HepG2 (cell line): ENCODE results near the gene ZG16. TPM values are rescaled to one million over a fixed set of nuclear protein-coding genes. Genes with fewer than 3 reads are reported as not detected.

Experiments
- AHDC1 ChIP-seq: sonication (generic); formaldehyde crosslinking; IDR thresholded peaks from 2 replicates; pipeline ENCODE4 v1.5.1; 2020; ENCODE audit warnings: mild to moderate bottlenecking, missing genetic modification reagents, borderline replicate concordance
- FOXC1 ChIP-seq: sonication (generic); formaldehyde crosslinking; IDR thresholded peaks from 2 replicates; pipeline ENCODE4 v1.8.0; 2022; ENCODE audit warnings: mild to moderate bottlenecking, missing genetic modification reagents, borderline replicate concordance
- FOXO1 ChIP-seq: sonication (generic); formaldehyde crosslinking; IDR thresholded peaks from 2 replicates; pipeline ENCODE4 v1.4.0; 2020; ENCODE audit warnings: missing genetic modification reagents
- HCFC1 ChIP-seq: fragments of 150-350 bp; IDR thresholded peaks from 2 replicates; pipeline ENCODE4 v1.6.1; 2014; ENCODE audit warnings: low read depth, low read length
- IRF2 ChIP-seq: IDR thresholded peaks from 2 replicates; pipeline ENCODE4 v1.6.1; 2018; ENCODE audit warnings: missing genetic modification reagents, missing compliant biosample characterization
- NAIF1 ChIP-seq: sonication (generic); formaldehyde crosslinking; IDR thresholded peaks from 2 replicates; pipeline ENCODE4 v1.5.0; 2020; ENCODE audit warnings: mild to moderate bottlenecking, missing genetic modification reagents, borderline replicate concordance
- NFE2L2 ChIP-seq: fragments of 150-350 bp; IDR thresholded peaks from 2 replicates; pipeline ENCODE4 v1.6.1; 2014; ENCODE audit warnings: low read length
- PHB2 ChIP-seq: fragments of 450-650 bp; IDR thresholded peaks from 2 replicates; pipeline ENCODE4 v1.6.1; 2018; ENCODE audit not compliant: partially characterized antibody
- RBM39 ChIP-seq: fragments of 200-400 bp; formaldehyde crosslinking; IDR thresholded peaks from one replicate; pipeline ENCODE4 v1.6.1; 2018; ENCODE audit warnings: antibody characterized with exemption, mild to moderate bottlenecking, low read depth, low read length; ENCODE audit not compliant: poor library complexity, severe bottlenecking
- RFX3 ChIP-seq: IDR thresholded peaks from 2 replicates; pipeline ENCODE4 v1.6.1; 2016; ENCODE audit warnings: missing biosample characterization, missing genetic modification reagents
- SETDB1 ChIP-seq: sonication (generic); formaldehyde crosslinking; IDR thresholded peaks from 2 replicates; pipeline ENCODE4 v1.5.1; 2020; ENCODE audit warnings: missing genetic modification reagents, mild to moderate bottlenecking, borderline replicate concordance
- SMYD3 ChIP-seq: sonication (generic); formaldehyde crosslinking; IDR thresholded peaks from 2 replicates; pipeline ENCODE4 v1.8.1; 2023; ENCODE audit warnings: mild to moderate bottlenecking, missing genetic modification reagents
- STAG1 ChIP-seq: sonication (generic); formaldehyde crosslinking; IDR thresholded peaks from 2 replicates; pipeline ENCODE4 v1.4.0; 2020; ENCODE audit warnings: missing genetic modification reagents
- ZBTB42 ChIP-seq: sonication (generic); formaldehyde crosslinking; IDR thresholded peaks from 2 replicates; pipeline ENCODE4 v1.5.0; 2020; ENCODE audit warnings: mild to moderate bottlenecking, missing genetic modification reagents
- ZFP41 ChIP-seq: sonication (generic); formaldehyde crosslinking; IDR thresholded peaks from 2 replicates; pipeline ENCODE4 v1.4.0; 2020; ENCODE audit warnings: mild to moderate bottlenecking, missing genetic modification reagents, borderline replicate concordance
- ZFP62 ChIP-seq: sonication (generic); formaldehyde crosslinking; IDR thresholded peaks from 2 replicates; pipeline ENCODE4 v1.4.0; 2020; ENCODE audit warnings: missing genetic modification reagents
- ZKSCAN5 ChIP-seq: sonication (generic); formaldehyde crosslinking; IDR thresholded peaks from 2 replicates; pipeline ENCODE4 v1.5.1; 2020; ENCODE audit warnings: mild to moderate bottlenecking, missing genetic modification reagents
- ZNF17 ChIP-seq: sonication (generic); formaldehyde crosslinking; IDR thresholded peaks from 2 replicates; pipeline ENCODE4 v1.5.0; 2020; ENCODE audit warnings: mild to moderate bottlenecking, missing genetic modification reagents
- ZNF350 ChIP-seq: sonication (generic); formaldehyde crosslinking; IDR thresholded peaks from 2 replicates; pipeline ENCODE4 v1.4.0; 2020; ENCODE audit warnings: mild to moderate bottlenecking, low read depth, missing genetic modification reagents, borderline replicate concordance
- ZNF530 ChIP-seq: sonication (generic); formaldehyde crosslinking; IDR thresholded peaks from 2 replicates; pipeline ENCODE4 v1.5.0; 2020; ENCODE audit warnings: low read depth, mild to moderate bottlenecking, missing genetic modification reagents
- ZSCAN31 ChIP-seq: sonication (generic); formaldehyde crosslinking; IDR thresholded peaks from 2 replicates; pipeline ENCODE4 v1.5.0; 2020; ENCODE audit warnings: low read depth, mild to moderate bottlenecking, missing genetic modification reagents
- ZUFSP ChIP-seq: sonication (generic); formaldehyde crosslinking; IDR thresholded peaks from 2 replicates; pipeline ENCODE4 v1.9.0; 2021; ENCODE audit warnings: missing genetic modification reagents, mild to moderate bottlenecking, borderline replicate concordance
- polyA plus RNA-seq, 8 experiments: library from polyadenylated mRNA; depleted of rRNA in 3 of 8; stranded (reverse) in 7 of 8; unstranded in 1 of 8; fragments of >200 nt; fragmentation: Illumina TruSeq in 4 of 8; extraction: Trizol in 4 of 8; gene quantifications; 2 replicates each; pipeline versions ENCODE4 v1.2.1 to v1.2.3, GENCODE V29; 2011 to 2016; ENCODE audit warnings: low read depth in 4 of 8, missing spikeins in 1 of 8, mixed read lengths in 1 of 8; ENCODE audit not compliant: insufficient read depth in 1 of 8
- total RNA-seq, 5 experiments: library from RNA; depleted of rRNA; stranded (reverse); fragments of >200 nt; fragmentation: Illumina TruSeq; extraction: Trizol; gene quantifications; 2 replicates each; pipeline ENCODE4 v1.2.3, GENCODE V29; 2016; ENCODE audit warnings: low read depth in 1 of 5
- TF ChIP-seq, protein P1 (sequence below): sonication (generic); formaldehyde crosslinking; IDR thresholded peaks from 2 replicates; pipeline ENCODE4 v1.4.0; 2020; ENCODE audit warnings: mild to moderate bottlenecking, missing genetic modification reagents

ZG16 gene
- total and polyA plus RNA-seq, 2 of the 13 experiments (the other 11 are each of a cell fraction or from before 2014, with no cell fraction given) = 0.04 to 0.07 TPM

GRCh38 chr16:29790183-29790948 is 12.3 kb downstream of the ZG16 start, which contains the start of gene KIF22 (continued):
- TF ChIP-seq NFE2L2 (no peak), ZFP41 (CRISPR knock-in tag) (peak; percentile 85; the same call in 1 of the 2 replicates), SETDB1 (no peak; the same call in 1 of the 2 replicates), FOXC1 (CRISPR knock-in tag) (peak; percentile 81), SMYD3 (CRISPR knock-in tag) (peak; percentile 97; the same call in 1 of the 2 replicates), AHDC1 (peak; percentile 69; the same call in 1 of the 2 replicates), NAIF1 (CRISPR knock-in tag) (peak; percentile 92), RFX3 (CRISPR knock-in tag) (0 out of 2 replicates have a peak, but pooled peaks have one; percentile 38), ZNF17 (CRISPR knock-in tag) (no peak), STAG1 (CRISPR knock-in tag) (peak; percentile 75), ZSCAN31 (CRISPR knock-in tag) (peak; percentile 94), ZNF530 (CRISPR knock-in tag) (no peak), ZUFSP (CRISPR knock-in tag) (no peak), ZKSCAN5 (CRISPR knock-in tag) (peak; percentile 30; the same call in 1 of the 2 replicates), ZFP62 (CRISPR knock-in tag) (no peak), HCFC1 (peak; percentile 70), PHB2 (no peak), IRF2 (CRISPR knock-in tag) (peak; percentile 89), ZNF350 (peak; percentile 94), ZBTB42 (peak; percentile 58; the same call in 1 of the 2 replicates), FOXO1 (0 out of 2 replicates have a peak, but pooled peaks have one; percentile 60), RBM39 (peak; percentile 54)
- TF ChIP-seq, protein P1, sequence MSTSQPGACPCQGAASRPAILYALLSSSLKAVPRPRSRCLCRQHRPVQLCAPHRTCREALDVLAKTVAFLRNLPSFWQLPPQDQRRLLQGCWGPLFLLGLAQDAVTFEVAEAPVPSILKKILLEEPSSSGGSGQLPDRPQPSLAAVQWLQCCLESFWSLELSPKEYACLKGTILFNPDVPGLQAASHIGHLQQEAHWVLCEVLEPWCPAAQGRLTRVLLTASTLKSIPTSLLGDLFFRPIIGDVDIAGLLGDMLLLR = peak; percentile 82
